ENCODE data around the gene AMPD2. TPM values are rescaled to one million over a fixed set of nuclear protein-coding genes. Genes with fewer than 3 reads are reported as not detected.

The AMPD2 gene
- total and polyA plus RNA-seq, 9 of the 15 experiments (the other 6 are each of a cell fraction or from before 2014, with no cell fraction given): 2.0 to 77.7 (median 28.2) TPM

DNA sequence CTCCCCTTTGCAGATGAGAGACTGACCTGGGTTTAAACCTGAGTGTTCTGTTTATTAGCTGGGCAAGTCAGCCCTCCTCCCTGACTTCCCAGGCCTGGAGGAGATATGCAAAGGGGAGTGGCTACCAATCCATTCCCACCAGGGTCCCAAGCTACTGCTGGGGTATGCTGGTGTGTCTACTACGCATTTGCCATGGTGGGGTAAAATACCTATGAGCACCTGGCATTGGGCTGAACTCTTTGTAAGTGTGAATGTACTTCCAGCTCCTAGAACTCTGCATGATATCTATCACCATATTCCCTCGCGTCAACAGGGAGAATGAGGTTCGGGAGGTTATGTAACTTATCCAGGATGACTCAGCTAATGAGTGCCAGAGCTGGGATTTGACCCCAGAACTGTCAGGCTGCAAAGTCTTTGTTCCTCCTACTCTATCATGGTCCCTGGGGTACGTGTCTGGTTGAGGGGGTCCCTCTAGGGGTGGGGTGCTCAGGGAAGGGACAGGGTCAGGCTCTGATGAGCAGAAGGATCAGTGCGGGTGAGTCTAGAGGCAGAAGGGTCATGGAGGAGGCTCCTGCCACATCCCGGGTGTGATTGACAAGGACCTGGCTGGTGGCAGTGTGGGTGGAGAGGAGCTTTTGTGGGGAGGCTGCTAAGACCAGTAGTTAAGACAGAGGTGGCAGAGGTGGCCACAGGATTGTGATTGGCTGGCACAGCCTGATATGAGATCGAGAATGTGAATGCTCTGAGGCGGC lies 16.7 kb downstream of the AMPD2 start (continued):
- TF ChIP-seq, protein P1, sequence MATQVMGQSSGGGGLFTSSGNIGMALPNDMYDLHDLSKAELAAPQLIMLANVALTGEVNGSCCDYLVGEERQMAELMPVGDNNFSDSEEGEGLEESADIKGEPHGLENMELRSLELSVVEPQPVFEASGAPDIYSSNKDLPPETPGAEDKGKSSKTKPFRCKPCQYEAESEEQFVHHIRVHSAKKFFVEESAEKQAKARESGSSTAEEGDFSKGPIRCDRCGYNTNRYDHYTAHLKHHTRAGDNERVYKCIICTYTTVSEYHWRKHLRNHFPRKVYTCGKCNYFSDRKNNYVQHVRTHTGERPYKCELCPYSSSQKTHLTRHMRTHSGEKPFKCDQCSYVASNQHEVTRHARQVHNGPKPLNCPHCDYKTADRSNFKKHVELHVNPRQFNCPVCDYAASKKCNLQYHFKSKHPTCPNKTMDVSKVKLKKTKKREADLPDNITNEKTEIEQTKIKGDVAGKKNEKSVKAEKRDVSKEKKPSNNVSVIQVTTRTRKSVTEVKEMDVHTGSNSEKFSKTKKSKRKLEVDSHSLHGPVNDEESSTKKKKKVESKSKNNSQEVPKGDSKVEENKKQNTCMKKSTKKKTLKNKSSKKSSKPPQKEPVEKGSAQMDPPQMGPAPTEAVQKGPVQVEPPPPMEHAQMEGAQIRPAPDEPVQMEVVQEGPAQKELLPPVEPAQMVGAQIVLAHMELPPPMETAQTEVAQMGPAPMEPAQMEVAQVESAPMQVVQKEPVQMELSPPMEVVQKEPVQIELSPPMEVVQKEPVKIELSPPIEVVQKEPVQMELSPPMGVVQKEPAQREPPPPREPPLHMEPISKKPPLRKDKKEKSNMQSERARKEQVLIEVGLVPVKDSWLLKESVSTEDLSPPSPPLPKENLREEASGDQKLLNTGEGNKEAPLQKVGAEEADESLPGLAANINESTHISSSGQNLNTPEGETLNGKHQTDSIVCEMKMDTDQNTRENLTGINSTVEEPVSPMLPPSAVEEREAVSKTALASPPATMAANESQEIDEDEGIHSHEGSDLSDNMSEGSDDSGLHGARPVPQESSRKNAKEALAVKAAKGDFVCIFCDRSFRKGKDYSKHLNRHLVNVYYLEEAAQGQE (IDR thresholded peaks at IDR 0.05; ENCODE audit: borderline replicate concordance): no peak
- TF ChIP-seq, protein P1 (CRISPR knock-in tag; IDR thresholded peaks at IDR 0.05; ENCODE audit: low read depth): no peak
- peak; percentile 81 for TF ChIP-seq JUND (IDR thresholded peaks at IDR 0.05; ENCODE audit: borderline replicate concordance, low read depth, low read length)
- peak; percentile 81; the same call in 2 of the 3 replicates for TF ChIP-seq JUND (tag; IDR thresholded peaks at IDR 0.05; ENCODE audit: borderline replicate concordance, low read depth, low read length)
- TF ChIP-seq FOXK2 (conservative IDR thresholded peaks at IDR 0.05 in 1 of 2, IDR thresholded peaks at IDR 0.05 in 1 of 2; ENCODE audit: low read depth in 2 of 2): 0 out of 4 replicates have a peak, but pooled peaks of 1 of the 2 experiments have one; percentile 42
- TF ChIP-seq ATF7 (IDR thresholded peaks at IDR 0.05): peak; percentile 46; the same call in 1 of the 2 replicates
- TF ChIP-seq ZKSCAN3 (CRISPR knock-in tag; IDR thresholded peaks at IDR 0.05): no peak
- no peak for TF ChIP-seq ZNF431 (CRISPR knock-in tag; IDR thresholded peaks at IDR 0.05)
- TF ChIP-seq ZNF24 (IDR thresholded peaks at IDR 0.05): no peak
- 0 out of 4 replicates have a peak, but pooled peaks of 1 of the 2 experiments have one; percentile 15 for TF ChIP-seq FOXA3 (CRISPR knock-in tag; conservative IDR thresholded peaks at IDR 0.05 in 1 of 2, IDR thresholded peaks at IDR 0.05 in 1 of 2)
- TF ChIP-seq, protein P2, sequence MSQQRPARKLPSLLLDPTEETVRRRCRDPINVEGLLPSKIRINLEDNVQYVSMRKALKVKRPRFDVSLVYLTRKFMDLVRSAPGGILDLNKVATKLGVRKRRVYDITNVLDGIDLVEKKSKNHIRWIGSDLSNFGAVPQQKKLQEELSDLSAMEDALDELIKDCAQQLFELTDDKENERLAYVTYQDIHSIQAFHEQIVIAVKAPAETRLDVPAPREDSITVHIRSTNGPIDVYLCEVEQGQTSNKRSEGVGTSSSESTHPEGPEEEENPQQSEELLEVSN (IDR thresholded peaks at IDR 0.05; ENCODE audit: borderline replicate concordance in 1 of 2, extremely low read depth in 1 of 2, insufficient read depth in 1 of 2, insufficient read length in 1 of 2, low read depth in 1 of 2, low read length in 1 of 2, poor library complexity in 1 of 2, severe bottlenecking in 1 of 2): no peak
- TF ChIP-seq MCM3 (IDR thresholded peaks at IDR 0.05): no peak
- TF ChIP-seq, protein P3, sequence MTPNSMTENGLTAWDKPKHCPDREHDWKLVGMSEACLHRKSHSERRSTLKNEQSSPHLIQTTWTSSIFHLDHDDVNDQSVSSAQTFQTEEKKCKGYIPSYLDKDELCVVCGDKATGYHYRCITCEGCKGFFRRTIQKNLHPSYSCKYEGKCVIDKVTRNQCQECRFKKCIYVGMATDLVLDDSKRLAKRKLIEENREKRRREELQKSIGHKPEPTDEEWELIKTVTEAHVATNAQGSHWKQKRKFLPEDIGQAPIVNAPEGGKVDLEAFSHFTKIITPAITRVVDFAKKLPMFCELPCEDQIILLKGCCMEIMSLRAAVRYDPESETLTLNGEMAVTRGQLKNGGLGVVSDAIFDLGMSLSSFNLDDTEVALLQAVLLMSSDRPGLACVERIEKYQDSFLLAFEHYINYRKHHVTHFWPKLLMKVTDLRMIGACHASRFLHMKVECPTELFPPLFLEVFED (CRISPR knock-in tag; conservative IDR thresholded peaks at IDR 0.05): no peak
- TF ChIP-seq HSF4 (CRISPR knock-in tag; IDR thresholded peaks at IDR 0.05; ENCODE audit: borderline replicate concordance): no peak
- peak; percentile 27; the same call in 1 of the 2 replicates for TF ChIP-seq PHF21A (IDR thresholded peaks at IDR 0.05; ENCODE audit: borderline replicate concordance, low read depth)
- no peak for TF ChIP-seq CBX8 (IDR thresholded peaks at IDR 0.05; ENCODE audit: borderline replicate concordance, extremely low read depth, low read depth, low read length, poor library complexity, severe bottlenecking)
